NCI-H2171 (cell line): Measurements from ENCODE around the gene PAXX.
A peak's percentile ranks its signal among the peaks of the same experiment; 100 is the strongest.
"Not testable (repeated sequence)": the region's sequence is repeated elsewhere in the genome, so short reads cannot be mapped to it uniquely, and the experiment has no call there.

Source experiments
- DNase-seq: peaks from one replicate; lab custom pipeline; 2025; lab: John Stamatoyannopoulos, UW

Gene PAXX

DNA sequence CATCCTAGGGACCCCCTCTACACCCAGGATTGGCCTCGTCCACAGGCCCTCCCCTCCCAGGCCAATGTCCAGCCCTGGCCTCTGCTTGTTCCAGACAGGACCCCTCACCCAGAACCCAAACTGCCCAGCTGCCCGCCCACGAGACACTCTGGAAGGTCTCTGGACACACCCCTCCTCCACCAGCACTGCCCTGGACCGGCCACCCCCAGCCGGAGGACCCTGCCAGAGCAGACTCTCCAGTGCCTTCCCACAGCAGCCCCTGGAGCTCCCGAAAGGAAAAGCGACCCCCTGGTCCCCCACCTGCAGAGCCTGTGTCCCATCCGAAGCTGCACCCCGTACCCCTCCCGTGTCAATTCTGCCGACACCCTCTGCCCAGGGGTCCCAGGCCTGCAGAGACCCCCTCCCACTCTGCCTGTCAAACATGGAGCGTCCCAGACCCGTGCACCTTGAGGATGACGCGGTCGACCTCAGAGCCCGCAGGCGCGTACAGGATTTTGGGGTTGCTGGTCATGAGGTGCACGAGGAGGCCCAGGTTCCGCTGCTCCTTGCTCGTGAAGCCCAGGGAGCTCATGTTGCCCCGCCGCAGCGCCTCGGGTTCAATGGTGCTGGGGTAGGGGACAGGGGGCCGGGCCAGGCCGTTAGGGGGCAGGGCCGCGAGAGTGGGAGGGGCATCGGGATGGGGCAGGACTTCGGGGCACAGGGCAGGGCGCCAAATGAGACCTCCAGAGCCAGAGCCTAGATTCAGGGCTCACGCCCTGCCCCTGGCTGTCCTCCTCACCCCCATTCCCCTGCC is 27.9 kb downstream of the PAXX start:
- no peak for DNase-seq

- DNase-seq: no peak
These were observed 28.7 kb downstream of the PAXX start for GRCh38 chr9:137020771-137021567.

DNA sequence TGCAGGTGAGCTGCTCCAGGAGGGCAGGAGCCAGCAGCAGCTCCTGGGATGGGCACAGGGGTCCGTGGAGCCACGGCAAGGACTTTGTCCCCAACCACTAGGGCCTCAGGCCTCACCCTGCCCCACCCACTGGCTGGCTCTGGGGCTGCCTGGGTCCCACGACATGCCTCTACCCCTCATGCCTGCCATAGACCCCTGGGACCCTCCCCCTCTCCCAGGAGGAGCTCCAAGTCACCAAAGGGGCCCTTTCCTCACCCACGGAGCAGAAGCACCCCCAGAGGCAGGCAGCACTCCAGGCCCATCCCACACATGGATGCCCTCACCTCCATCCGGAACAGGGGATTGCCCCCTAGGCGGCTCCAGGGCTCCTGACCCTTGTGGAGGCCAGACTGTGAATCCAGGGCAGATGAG is 29.4 kb downstream of the PAXX start:
- no peak for DNase-seq

DNA sequence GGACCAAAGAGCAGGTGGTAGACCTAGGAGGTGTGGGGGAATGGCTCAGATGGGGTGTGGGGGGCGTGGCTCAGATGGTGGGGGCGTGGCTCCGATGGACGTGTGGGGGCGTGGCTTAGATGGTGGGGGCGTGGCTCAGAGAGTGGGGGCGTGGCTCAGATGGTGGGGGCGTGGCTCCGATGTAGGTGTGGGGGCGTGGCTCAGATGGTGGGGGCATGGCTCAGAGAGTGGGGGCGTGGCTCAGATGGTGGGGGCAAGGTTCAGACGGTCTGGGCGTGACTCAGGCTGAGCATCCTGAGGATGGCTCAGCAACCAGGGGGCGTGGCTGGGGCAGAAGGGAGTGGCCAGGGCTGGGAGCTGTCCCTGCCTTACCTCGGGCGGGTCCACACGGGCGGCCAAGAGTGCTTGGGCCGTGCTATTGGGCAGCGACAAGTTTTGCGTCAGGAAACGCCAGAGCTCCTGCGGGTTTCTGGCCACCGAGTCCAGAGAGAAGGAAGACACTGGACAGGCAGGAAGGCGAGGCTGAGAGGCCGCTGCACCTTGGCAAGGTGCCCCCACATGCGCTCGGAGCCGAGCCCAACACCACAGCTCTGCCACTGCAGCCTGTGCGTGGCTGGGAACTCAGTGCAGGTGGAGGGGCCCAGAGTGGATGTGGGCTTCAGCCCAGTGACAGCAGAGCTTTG is 29.9 kb downstream of the PAXX start:
- no peak for DNase-seq

- no peak for DNase-seq
These were observed 30.4 kb downstream of the PAXX start for GRCh38 chr9:137022662-137023008.

- no peak for DNase-seq
These were observed 30.9 kb downstream of the PAXX start for GRCh38 chr9:137023157-137023556.

DNA sequence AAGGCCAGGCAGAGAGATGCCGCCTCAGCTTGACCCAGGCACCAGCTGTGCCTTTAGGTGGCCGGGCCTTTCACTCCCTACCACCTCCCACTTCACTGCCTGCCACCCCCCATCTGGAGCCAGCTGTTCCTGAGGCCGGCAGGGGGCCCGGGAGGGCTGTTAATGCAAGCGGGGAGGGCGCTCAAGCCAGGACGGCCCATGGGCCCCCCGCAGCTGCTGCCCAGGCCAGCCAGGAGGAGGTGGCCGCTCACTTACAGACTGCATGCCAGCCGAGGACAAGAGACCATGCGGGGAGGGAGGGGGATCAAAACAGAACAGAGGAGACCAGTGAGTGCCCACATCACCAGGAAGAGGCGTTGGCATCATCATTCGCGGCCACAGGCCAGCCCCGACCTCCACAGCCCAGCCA is 31.4 kb downstream of the PAXX start:
- no peak for DNase-seq

- peak; percentile 96 for DNase-seq
These were observed 33.3 kb downstream of the PAXX start for GRCh38 chr9:137025517-137025966.

- DNase-seq: no peak
These were observed 34.2 kb downstream of the PAXX start for GRCh38 chr9:137026384-137026783.

DNA sequence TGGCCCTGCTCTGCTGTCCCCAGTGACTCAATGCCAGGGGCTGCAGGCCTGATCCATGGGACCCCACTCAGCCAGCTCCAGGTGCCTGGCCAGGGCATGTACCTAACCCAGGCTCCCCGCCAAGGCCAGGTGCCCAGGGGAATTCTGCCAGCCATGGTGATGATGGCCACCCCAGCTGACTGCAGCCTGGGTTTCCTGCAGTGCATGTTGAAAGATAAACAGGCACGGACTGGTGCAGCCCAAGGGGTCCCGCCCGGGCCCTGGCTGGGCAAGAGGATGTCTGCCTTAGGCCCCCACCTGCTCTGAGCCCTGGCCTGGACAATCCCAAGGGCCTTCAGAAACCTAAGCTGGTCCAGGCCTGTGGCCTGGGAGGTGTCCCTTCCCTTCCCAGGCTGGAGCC is 34.6 kb downstream of the PAXX start:
- DNase-seq: no peak

DNA sequence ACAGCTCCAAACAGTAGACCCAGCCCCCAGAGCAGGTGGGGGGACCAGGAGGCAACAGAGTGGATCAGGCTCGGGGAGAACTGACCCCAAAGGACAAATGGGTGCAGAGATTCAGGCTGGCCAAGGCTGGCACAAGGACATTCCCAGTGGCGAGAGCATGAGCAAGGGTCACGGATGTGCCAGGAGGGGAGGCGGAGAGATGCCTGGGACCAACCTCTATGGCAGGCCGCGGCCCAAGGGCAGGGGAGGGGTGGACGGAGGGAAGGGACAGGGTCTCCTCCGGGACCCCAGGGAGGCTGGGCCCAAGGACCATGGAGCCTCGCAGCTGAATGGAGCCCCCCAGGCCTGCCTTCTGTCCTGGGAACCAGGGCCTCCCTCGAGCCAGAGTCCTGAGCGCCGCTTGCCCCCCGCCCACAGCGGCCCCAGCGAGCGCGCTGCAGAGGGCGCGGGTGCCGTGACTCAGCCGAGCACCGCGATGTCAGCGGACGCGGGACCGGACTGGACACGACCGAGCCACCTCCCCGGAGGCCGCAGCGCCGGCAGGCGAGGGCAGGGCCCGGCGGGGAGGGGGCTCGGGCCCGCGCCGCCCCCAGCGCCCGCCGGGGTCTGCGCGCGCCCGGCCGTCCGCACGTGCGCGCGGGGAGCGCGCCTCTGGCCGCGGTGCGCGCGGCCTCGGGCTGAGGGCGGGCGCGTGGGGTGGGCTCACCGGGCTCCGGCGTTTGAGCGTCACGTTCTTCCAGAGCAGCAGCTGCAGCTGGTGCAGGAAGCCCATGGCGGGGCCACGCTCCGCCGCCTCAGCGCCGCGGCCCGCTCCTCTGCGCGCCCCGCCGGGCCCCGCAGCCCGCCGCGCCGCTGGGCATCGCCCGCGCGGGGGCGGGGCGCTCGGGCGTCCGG is 35.4 kb downstream of the PAXX start, which contains the start of gene ABCA2:
Gene ABCA2 (minus strand): TSS at position 869 of the 894 bp plus-strand sequence. CDS start 97 bp downstream, at position 772.
- DNase-seq: no peak

GRCh38 chr9:137028263-137029057 is 36.2 kb downstream of the PAXX start:
- peak; percentile 77 for DNase-seq

- no peak for DNase-seq
These were observed 37.1 kb downstream of the PAXX start for GRCh38 chr9:137029058-137029936.

DNA sequence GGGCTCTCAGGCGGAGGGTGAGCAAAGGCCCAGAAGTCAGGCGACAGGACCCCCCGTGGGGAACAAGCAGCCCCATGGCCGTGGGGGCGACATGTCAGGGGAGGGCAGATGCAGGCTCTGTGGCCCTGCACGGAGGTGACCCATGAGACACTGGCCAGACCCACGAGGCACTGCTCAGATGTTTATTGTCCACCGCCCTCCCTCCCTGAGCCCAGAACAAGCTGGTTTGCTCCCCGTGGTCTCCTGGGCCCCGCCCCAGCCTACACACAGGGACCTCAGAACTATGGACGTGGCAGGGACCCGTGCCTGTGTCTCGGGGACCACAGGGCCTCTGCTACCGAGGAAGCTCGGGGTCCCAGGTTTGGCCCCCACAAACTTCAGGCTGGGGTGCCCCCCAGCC is 37.8 kb downstream of the PAXX start:
- no peak for DNase-seq

DNA sequence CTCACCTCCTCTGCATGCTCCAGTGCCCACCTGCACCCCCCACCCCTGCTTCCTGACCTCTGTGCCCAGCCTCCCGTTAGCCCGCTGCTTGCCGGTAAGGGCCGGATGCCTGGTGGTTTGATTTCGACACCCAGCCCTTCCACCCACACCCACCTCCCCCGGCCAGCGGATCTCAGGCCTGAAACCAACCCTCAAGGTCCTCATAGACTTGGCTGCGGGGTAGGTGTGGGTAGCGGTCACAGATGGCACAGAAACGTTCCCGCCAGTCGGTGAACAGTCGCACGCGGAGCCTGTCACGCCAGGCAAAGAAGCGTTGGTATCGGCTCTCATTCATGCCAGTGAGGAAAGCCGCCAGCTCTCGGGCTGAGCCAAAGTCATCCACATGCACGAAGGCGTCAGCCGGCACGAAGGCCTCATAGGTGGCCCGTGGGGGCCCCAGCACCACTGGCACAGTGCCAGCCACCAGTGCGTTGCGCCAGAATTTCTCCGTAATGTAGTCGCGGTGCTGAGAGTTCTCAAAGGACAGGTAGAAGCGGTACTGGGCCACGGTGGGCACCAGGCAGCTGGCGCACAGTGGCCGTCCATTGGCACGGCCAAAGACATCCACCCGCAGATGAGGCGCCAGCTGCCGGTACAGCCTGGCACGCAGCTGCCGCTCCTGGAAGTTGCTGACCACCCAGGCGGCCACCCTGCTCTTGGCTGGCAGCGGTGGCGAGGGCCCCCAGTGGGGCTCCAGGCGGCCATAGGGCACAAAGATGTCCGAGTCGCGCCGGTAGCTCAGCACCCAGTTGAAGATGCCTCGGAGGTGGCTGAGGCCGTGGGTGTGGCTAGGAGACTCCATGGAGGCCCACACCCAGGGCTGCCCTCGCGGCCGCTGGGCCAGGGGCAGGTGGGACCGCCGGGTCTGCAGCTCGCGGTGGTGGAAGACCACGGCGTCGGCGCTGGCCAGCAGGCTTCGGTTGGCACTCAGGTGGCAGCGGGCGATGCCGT is 38.6 kb downstream of the PAXX start:
- no peak for DNase-seq

- DNase-seq: peak; percentile 52
These were observed 39.9 kb downstream of the PAXX start, which contains the start of gene FUT7 for GRCh38 chr9:137031904-137032640. Gene FUT7, minus strand, starts transcription at chr9:137032088. Its CDS starts 97 bp downstream, at chr9:137031991.

- no peak for DNase-seq
These were observed 40.6 kb downstream of the PAXX start for GRCh38 chr9:137032858-137033257.

GRCh38 chr9:137033481-137033880 is 41.3 kb downstream of the PAXX start:
- DNase-seq: not testable (repeated sequence)
